MCF 10A (cell line): ENCODE data around the gene MYO15A. TPM values are rescaled to one million over a fixed set of nuclear protein-coding genes. Genes with fewer than 3 reads are reported as not detected.

Experiments
- Bru-seq: library from RNA; stranded (reverse); fragments of 400-500 nt; gene quantifications from one replicate; lab custom pipeline; 2021; lab: Mats Ljungman, UMichigan
- BruChase-seq, 2 experiments: library from RNA; stranded (reverse); fragments of 400-500 nt; gene quantifications; one replicate each; lab custom pipeline; 2021; lab: Mats Ljungman, UMichigan
- BruUV-seq: library from RNA; stranded (reverse); fragments of 400-500 nt; replicated peaks from 2 replicates; lab custom pipeline; 2021; lab: Mats Ljungman, UMichigan
- CTCF ChIA-PET: fragments of 300-600 bp; sonication (Branson Sonifier 250); formaldehyde crosslinking; extraction: SDS; loops from one replicate; lab custom pipeline; 2021; ENCODE audit warnings: antibody characterized with exemption, inconsistent platforms; lab: Yijun Ruan, JAX
- POLR2A ChIA-PET: fragments of 300-600, 350-650 bp; sonication (Branson Sonifier 250); formaldehyde crosslinking; extraction: SDS; loops from one replicate; lab custom pipeline; 2020; ENCODE audit warnings: antibody characterized with exemption, inconsistent platforms; lab: Yijun Ruan, JAX
- DNase-seq: peaks from one replicate; pipeline ENCODE4 v3.0.0-alpha.2; 2018; ENCODE audit not compliant: unreplicated experiment
- H3K27ac Mint-ChIP-seq: one replicate; pipeline ENCODE4 v1.8.0; 2022; ENCODE audit warnings: mild to moderate bottlenecking, low read depth, mixed read lengths; ENCODE audit not compliant: unreplicated experiment
- H3K27me3 Mint-ChIP-seq: one replicate; pipeline ENCODE4 v1.8.0; 2022; ENCODE audit warnings: mixed read lengths; ENCODE audit not compliant: insufficient read depth, unreplicated experiment
- H3K36me3 Mint-ChIP-seq: one replicate; pipeline ENCODE4 v1.8.0; 2022; ENCODE audit warnings: mild to moderate bottlenecking, moderate library complexity, mixed read lengths; ENCODE audit not compliant: insufficient read depth, unreplicated experiment
- H3K4me1 Mint-ChIP-seq: one replicate; pipeline ENCODE4 v1.8.0; 2022; ENCODE audit warnings: mixed read lengths; ENCODE audit not compliant: insufficient read depth, unreplicated experiment
- H3K4me3 Mint-ChIP-seq: one replicate; pipeline ENCODE4 v1.8.0; 2022; ENCODE audit warnings: mild to moderate bottlenecking, moderate library complexity, mixed read lengths; ENCODE audit not compliant: unreplicated experiment
- H3K9me3 Mint-ChIP-seq: one replicate; pipeline ENCODE4 v1.8.0; 2022; ENCODE audit warnings: mixed read lengths; ENCODE audit not compliant: unreplicated experiment
- intact Hi-C: fragments of 100-400 bp; cut with micrococcal nuclease; formaldehyde crosslinking; loops from 2 replicates; pipeline ENCODE4 v1.14.1; 2022
- long read RNA-seq: library from polyadenylated mRNA; stranded (forward); transcript quantifications from one replicate; pipeline ENCODE4 v2.0.0, GENCODE V29; 2022
- total RNA-seq: library from RNA; stranded (reverse); gene quantifications from 2 replicates; pipeline ENCODE4 v1.2.3, GENCODE V29; 2022
- TF ChIP-seq, protein P1 (sequence below): fragments of 200-600 bp; IDR thresholded peaks from one replicate; pipeline ENCODE4 v1.8.0; 2022; ENCODE audit warnings: antibody characterized with exemption, mild to moderate bottlenecking; ENCODE audit not compliant: unreplicated experiment

MYO15A gene, protein sequence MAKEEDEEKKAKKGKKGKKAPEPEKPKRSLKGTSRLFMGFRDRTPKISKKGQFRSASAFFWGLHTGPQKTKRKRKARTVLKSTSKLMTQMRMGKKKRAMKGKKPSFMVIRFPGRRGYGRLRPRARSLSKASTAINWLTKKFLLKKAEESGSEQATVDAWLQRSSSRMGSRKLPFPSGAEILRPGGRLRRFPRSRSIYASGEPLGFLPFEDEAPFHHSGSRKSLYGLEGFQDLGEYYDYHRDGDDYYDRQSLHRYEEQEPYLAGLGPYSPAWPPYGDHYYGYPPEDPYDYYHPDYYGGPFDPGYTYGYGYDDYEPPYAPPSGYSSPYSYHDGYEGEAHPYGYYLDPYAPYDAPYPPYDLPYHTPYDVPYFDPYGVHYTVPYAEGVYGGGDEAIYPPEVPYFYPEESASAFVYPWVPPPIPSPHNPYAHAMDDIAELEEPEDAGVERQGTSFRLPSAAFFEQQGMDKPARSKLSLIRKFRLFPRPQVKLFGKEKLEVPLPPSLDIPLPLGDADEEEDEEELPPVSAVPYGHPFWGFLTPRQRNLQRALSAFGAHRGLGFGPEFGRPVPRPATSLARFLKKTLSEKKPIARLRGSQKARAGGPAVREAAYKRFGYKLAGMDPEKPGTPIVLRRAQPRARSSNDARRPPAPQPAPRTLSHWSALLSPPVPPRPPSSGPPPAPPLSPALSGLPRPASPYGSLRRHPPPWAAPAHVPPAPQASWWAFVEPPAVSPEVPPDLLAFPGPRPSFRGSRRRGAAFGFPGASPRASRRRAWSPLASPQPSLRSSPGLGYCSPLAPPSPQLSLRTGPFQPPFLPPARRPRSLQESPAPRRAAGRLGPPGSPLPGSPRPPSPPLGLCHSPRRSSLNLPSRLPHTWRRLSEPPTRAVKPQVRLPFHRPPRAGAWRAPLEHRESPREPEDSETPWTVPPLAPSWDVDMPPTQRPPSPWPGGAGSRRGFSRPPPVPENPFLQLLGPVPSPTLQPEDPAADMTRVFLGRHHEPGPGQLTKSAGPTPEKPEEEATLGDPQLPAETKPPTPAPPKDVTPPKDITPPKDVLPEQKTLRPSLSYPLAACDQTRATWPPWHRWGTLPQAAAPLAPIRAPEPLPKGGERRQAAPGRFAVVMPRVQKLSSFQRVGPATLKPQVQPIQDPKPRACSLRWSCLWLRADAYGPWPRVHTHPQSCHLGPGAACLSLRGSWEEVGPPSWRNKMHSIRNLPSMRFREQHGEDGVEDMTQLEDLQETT (N-terminal part only)
- 0.20 and 1.1 TPM in 2 replicates for total RNA-seq
- percentile 17 among the genes with signal in this experiment for Bru-seq, nascent RNA
- percentile 35 among the genes with signal in this experiment for BruChase-seq, experiment 1, labeled RNA remaining after a 6-hour chase
- BruChase-seq, experiment 2, labeled RNA remaining after a 2-hour chase, result percentile 21 among the genes with signal in this experiment
- long read RNA-seq, result 0 reads

DNA sequence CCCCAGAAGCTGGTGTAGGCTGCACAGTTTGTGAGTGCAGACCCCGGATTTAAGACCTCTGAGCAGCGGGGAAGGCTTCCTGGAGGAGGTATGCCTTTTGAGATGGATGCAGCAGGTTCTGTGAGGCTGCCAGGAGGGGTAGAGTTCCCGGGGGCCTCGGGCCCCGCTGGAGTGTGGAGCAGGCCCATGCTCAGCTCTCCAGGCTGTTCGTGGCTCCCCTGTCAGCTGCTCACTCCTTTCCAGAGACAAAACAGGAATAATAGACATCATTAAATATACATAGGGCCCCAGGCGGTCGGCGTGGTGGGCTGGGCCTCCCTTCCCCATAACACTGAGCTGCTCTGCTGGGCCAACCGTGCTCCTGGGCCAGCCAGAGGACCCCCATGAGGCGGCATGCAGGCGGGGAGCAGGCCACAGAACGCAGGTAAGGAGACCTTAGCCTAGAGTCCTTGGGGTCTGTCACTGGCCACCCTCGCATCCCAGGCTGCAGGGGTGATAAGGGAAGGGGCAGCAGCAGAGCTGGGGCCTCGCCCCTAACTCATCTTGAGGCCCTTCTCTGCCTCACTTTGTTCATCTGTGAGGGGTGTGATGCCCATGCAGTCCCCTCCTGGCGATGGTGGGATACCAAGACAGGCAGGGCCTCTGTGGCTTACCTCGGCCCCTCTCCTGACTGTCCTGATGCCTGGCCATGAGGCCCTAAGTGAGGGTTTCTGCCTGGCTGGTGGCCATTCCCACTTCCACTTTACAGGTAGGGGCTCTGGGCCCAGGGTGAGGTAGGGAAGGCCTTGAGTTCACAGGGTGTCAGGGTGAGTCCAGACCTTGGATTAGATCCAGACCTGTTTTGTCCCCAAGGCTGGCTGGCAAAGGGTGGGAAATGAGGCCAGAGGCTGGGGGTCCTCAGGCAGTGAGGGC, at the start of gene MYO15A:
MYO15A (plus strand) TSS at position 356 of the 912 bp plus-strand sequence. CDS start 10,045 bp downstream, outside the sequence.
- no peaks in the 10 kb centered on the region for H3K27me3 Mint-ChIP-seq
- TF ChIP-seq, protein P1, sequence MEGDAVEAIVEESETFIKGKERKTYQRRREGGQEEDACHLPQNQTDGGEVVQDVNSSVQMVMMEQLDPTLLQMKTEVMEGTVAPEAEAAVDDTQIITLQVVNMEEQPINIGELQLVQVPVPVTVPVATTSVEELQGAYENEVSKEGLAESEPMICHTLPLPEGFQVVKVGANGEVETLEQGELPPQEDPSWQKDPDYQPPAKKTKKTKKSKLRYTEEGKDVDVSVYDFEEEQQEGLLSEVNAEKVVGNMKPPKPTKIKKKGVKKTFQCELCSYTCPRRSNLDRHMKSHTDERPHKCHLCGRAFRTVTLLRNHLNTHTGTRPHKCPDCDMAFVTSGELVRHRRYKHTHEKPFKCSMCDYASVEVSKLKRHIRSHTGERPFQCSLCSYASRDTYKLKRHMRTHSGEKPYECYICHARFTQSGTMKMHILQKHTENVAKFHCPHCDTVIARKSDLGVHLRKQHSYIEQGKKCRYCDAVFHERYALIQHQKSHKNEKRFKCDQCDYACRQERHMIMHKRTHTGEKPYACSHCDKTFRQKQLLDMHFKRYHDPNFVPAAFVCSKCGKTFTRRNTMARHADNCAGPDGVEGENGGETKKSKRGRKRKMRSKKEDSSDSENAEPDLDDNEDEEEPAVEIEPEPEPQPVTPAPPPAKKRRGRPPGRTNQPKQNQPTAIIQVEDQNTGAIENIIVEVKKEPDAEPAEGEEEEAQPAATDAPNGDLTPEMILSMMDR, result no peak
- H3K27ac Mint-ChIP-seq, result no peak within 1 kb of the TSS
- no peaks in the 10 kb centered on the region for H3K9me3 Mint-ChIP-seq
- ChIA-PET POLR2A (interaction anchor here (0.6 to 0.9 kb wide), 2 partner anchors 9 to 19 kb away, joined by 3 to 4 read pairs; no protein-coding TSS in a partner anchor), CTCF (interaction anchor here (1.1 kb wide), 1 partner anchor 47 kb away, joined by 3 read pairs; no protein-coding TSS in a partner anchor)
- intact Hi-C loops, result no loop called here
- no peak within 1 kb of the TSS for H3K4me3 Mint-ChIP-seq
- H3K4me1 Mint-ChIP-seq, result no peaks in the 10 kb centered on the region
- no peak for DNase-seq
- H3K36me3 Mint-ChIP-seq, result peaks cover 10% of the 10 kb centered on the region
- no TSS peak for BruUV-seq

DNA sequence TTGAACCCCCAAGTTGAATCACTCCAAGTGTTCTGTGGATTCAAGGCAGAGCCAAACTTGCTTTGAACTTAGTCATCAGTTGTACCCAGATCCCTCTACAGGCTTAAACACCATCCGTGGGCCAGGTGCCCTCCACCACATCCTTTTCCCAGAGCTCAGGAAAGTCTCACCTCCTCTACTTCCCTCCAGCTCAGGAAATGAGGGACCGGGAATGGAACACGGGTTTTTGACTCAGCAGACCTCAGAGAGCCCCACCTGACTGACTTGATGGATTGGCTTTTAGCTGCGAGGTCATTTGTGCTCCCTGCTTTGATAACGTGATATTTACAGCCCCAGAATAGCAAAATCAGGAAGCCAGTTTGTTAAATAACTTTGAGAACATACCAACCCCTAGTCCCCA, 49.3 kb upstream of the MYO15A start:
- Mint-ChIP-seq H3K36me3 (peaks cover 59% of the 10 kb centered on the region), H3K9me3 (no peaks in the 10 kb centered on the region), H3K4me3 (no peak overlapping the region), H3K27me3 (no peaks in the 10 kb centered on the region), H3K4me1 (no peaks in the 10 kb centered on the region), H3K27ac (no peak overlapping the region)
- intact Hi-C loops, result no loop called here
- DNase-seq, result no peak
- no TSS peak for BruUV-seq
- POLR2A ChIA-PET, result interaction anchor here (0.7 to 1.7 kb wide), 2 partner anchors 11 to 13 kb away, joined by 4 to 11 read pairs; no protein-coding TSS in a partner anchor
- TF ChIP-seq, protein P1, result no peak
- CTCF ChIA-PET, result interaction anchor here (0.8 kb wide), 1 partner anchor 239 kb away, joined by 3 read pairs; no protein-coding TSS in a partner anchor

DNA sequence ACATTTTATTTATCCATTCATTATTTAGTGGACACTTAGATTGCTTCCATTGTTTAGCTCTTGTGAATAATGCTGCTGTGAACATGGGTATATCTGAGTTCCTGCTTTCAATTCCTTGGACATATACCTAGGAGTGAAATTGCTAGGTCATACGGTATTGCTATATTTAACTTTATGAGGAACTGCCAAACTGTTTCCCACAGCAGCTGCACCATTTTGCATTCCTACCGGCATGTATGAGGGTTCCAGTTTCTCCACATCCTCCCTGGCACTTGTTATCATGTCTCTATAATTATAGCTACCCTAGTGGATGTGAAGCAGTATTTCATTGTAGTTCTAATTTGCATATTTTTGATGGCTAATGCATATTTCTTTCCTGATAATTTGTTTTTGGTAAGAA, 44.5 kb upstream of the MYO15A start:
- no TSS peak for BruUV-seq
- H3K36me3 Mint-ChIP-seq, result peaks cover 28% of the 10 kb centered on the region
- H3K27ac Mint-ChIP-seq, result no peak overlapping the region
- no peaks in the 10 kb centered on the region for H3K9me3 Mint-ChIP-seq
- H3K4me3 Mint-ChIP-seq, result no peak overlapping the region
- no peaks in the 10 kb centered on the region for H3K4me1 Mint-ChIP-seq
- DNase-seq, result no peak
- H3K27me3 Mint-ChIP-seq, result no peaks in the 10 kb centered on the region
- POLR2A ChIA-PET, result no interaction called here
- TF ChIP-seq, protein P1, result no peak
- intact Hi-C loops, result no loop called here
- CTCF ChIA-PET, result interaction anchor here (0.6 to 0.7 kb wide), 2 partner anchors 15 to 486 kb away, joined by 3 to 5 read pairs; no protein-coding TSS in a partner anchor
